ENCODE data around the gene SCMH1.

DNA sequence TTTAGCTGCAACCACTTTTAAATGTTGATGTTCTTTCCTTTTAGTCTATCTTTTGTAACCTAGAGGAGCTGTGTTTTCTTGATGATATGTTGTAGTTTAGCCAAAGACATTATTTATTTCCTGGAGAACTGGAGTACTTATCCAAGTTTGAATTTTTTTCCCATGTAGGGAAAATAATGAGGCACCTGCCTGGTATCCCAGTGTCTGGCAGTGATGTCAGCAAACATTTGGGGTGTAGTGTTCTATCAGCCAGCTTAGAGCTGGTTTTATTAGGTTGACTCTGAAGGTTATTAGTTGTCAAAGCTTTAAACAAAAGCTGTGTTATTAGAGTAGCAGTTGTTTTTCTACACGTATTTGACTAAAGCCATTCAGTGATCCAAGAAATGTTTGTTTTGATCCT lies 259.4 kb downstream of the SCMH1 start:
- TF ChIP-seq, protein P1, sequence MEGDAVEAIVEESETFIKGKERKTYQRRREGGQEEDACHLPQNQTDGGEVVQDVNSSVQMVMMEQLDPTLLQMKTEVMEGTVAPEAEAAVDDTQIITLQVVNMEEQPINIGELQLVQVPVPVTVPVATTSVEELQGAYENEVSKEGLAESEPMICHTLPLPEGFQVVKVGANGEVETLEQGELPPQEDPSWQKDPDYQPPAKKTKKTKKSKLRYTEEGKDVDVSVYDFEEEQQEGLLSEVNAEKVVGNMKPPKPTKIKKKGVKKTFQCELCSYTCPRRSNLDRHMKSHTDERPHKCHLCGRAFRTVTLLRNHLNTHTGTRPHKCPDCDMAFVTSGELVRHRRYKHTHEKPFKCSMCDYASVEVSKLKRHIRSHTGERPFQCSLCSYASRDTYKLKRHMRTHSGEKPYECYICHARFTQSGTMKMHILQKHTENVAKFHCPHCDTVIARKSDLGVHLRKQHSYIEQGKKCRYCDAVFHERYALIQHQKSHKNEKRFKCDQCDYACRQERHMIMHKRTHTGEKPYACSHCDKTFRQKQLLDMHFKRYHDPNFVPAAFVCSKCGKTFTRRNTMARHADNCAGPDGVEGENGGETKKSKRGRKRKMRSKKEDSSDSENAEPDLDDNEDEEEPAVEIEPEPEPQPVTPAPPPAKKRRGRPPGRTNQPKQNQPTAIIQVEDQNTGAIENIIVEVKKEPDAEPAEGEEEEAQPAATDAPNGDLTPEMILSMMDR (IDR thresholded peaks at IDR 0.05; ENCODE audit: insufficient read depth, low read depth, low read length), result no peak
- no peak for TF ChIP-seq EZH2 (IDR thresholded peaks at IDR 0.05; ENCODE audit: insufficient read depth, low read length)
